Loucy (cell line): ENCODE measurements around the gene ARL4D.

ENCODE experiments used
- H2AFZ ChIP-seq: fragments of 200-600 bp; sonication (generic); 2 replicates; pipeline ENCODE4 v1.6.0; 2016; ENCODE audit warnings: antibody characterized with exemption, mild to moderate bottlenecking, low read length, moderate library complexity
- H3F3A ChIP-seq: fragments of 200-600 bp; 2 replicates; pipeline ENCODE4 v1.6.0; 2016; ENCODE audit warnings: antibody characterized with exemption, low read depth, mild to moderate bottlenecking
- H3K27me3 ChIP-seq: fragments of 200-600 bp; sonication (generic); 2 replicates; pipeline ENCODE4 v1.6.1; 2014; ENCODE audit warnings: low read length, mild to moderate bottlenecking; ENCODE audit not compliant: insufficient read depth, poor library complexity, severe bottlenecking
- H3K36me3 ChIP-seq: fragments of 200-600 bp; sonication (generic); 2 replicates; pipeline ENCODE4 v1.6.1; 2016; ENCODE audit warnings: low read length; ENCODE audit not compliant: insufficient read depth
- H3K4me1 ChIP-seq: fragments of 200-600 bp; sonication (generic); 2 replicates; pipeline ENCODE4 v1.5.1; 2014; ENCODE audit warnings: low read length, mild to moderate bottlenecking; ENCODE audit not compliant: insufficient read depth, poor library complexity, severe bottlenecking
- H3K4me2 ChIP-seq: fragments of 200-600 bp; sonication (generic); 2 replicates; pipeline ENCODE4 v1.6.0; 2014; ENCODE audit warnings: antibody characterized with exemption, low read length, low read depth, mild to moderate bottlenecking; ENCODE audit not compliant: poor library complexity, severe bottlenecking
- H3K4me3 ChIP-seq: fragments of 200-600 bp; sonication (generic); 2 replicates; pipeline ENCODE4 v1.5.1; 2014; ENCODE audit warnings: low read length, mild to moderate bottlenecking, mixed read lengths; ENCODE audit not compliant: poor library complexity, severe bottlenecking
- H3K79me2 ChIP-seq: fragments of 200-600 bp; sonication (generic); 2 replicates; pipeline ENCODE4 v1.6.1; 2014; ENCODE audit warnings: low read length; ENCODE audit not compliant: insufficient read depth
- H3K9ac ChIP-seq: fragments of 200-600 bp; sonication (generic); 2 replicates; pipeline ENCODE4 v1.6.0; 2014; ENCODE audit warnings: mild to moderate bottlenecking, low read depth, low read length, moderate library complexity; ENCODE audit not compliant: poor library complexity, severe bottlenecking
- H3K9me2 ChIP-seq: fragments of 200-600 bp; sonication (generic); replicated peaks from 2 replicates; pipeline ENCODE4 v1.6.1; 2016; ENCODE audit warnings: low read depth, low read length, mixed read lengths
- H3K9me3 ChIP-seq: fragments of 200-600 bp; sonication (generic); 2 replicates; pipeline ENCODE4 v1.6.1; 2014; ENCODE audit warnings: mild to moderate bottlenecking, antibody characterized with exemption, low read length, low read depth; ENCODE audit not compliant: insufficient read depth
- H4K20me1 ChIP-seq: fragments of 200-600 bp; sonication (generic); 2 replicates; pipeline ENCODE4 v1.6.0; 2014; ENCODE audit warnings: antibody characterized with exemption, low read length, mild to moderate bottlenecking; ENCODE audit not compliant: insufficient read depth, poor library complexity, severe bottlenecking
- CTCF ChIP-seq: fragments of 200-600 bp; sonication (generic); conservative IDR thresholded peaks from 2 replicates; pipeline ENCODE4 v1.5.1; 2014; ENCODE audit warnings: mild to moderate bottlenecking, antibody characterized with exemption, low read length
- EZH2phosphoT487 ChIP-seq: fragments of 200-600 bp; IDR thresholded peaks from 2 replicates; pipeline ENCODE4 v1.6.1; 2018; ENCODE audit warnings: antibody characterized with exemption, mild to moderate bottlenecking, moderate library complexity, borderline replicate concordance

ARL4D gene

GRCh38 chr17:43442711-43443110 lies 43.9 kb downstream of the ARL4D start:
- Histone ChIP-seq H3K79me2 (no peaks in the 10 kb centered on the region), H3F3A (no peaks in the 10 kb centered on the region), H4K20me1 (no peaks in the 10 kb centered on the region), H3K4me2 (no peak overlapping the region), H3K36me3 (no peaks in the 10 kb centered on the region), H3K9me2 (no peaks in the 10 kb centered on the region), H3K4me3 (no peak overlapping the region), H3K9ac (no peak overlapping the region), H2AFZ (no peak overlapping the region), H3K27me3 (no peaks in the 10 kb centered on the region), H3K4me1 (no peaks in the 10 kb centered on the region), H3K9me3 (no peaks in the 10 kb centered on the region)
- TF ChIP-seq EZH2phosphoT487 (no peak), CTCF (no peak)

- H3K9ac ChIP-seq = no peak overlapping the region
- no peaks in the 10 kb centered on the region for H3K9me3 ChIP-seq
- no peak overlapping the region for H3K4me2 ChIP-seq
- H3F3A ChIP-seq = no peaks in the 10 kb centered on the region
- H3K4me1 ChIP-seq = no peaks in the 10 kb centered on the region
- no peaks in the 10 kb centered on the region for H3K36me3 ChIP-seq
- TF ChIP-seq CTCF (no peak), EZH2phosphoT487 (no peak)
- no peaks in the 10 kb centered on the region for H4K20me1 ChIP-seq
- no peak overlapping the region for H3K4me3 ChIP-seq
- H3K27me3 ChIP-seq = no peaks in the 10 kb centered on the region
- H2AFZ ChIP-seq = no peak overlapping the region
- no peaks in the 10 kb centered on the region for H3K79me2 ChIP-seq
- no peaks in the 10 kb centered on the region for H3K9me2 ChIP-seq
Measured at GRCh38 chr17:43443381-43443780, 44.6 kb downstream of the ARL4D start.

- Histone ChIP-seq H4K20me1 (no peaks in the 10 kb centered on the region), H2AFZ (no peak overlapping the region), H3K9me3 (no peaks in the 10 kb centered on the region), H3K4me1 (no peaks in the 10 kb centered on the region), H3K9ac (no peak overlapping the region), H3K79me2 (no peaks in the 10 kb centered on the region), H3K4me2 (no peak overlapping the region), H3F3A (no peaks in the 10 kb centered on the region), H3K36me3 (no peaks in the 10 kb centered on the region), H3K4me3 (no peak overlapping the region), H3K9me2 (no peaks in the 10 kb centered on the region), H3K27me3 (no peaks in the 10 kb centered on the region)
- TF ChIP-seq CTCF (no peak), EZH2phosphoT487 (no peak)
Measured at GRCh38 chr17:43444223-43445008, 45.6 kb downstream of the ARL4D start.
